Activated CD4-positive, alpha-beta memory T cell treated with anti-CD3 and anti-CD28 coated beads for 36 hours (primary cell): ENCODE data around the gene BCL2. TPM values are rescaled to one million over a fixed set of nuclear protein-coding genes. Genes with fewer than 3 reads are reported as not detected.

Experiments used
- CTCF ChIA-PET: fragments of 350-600 bp; sonication (Branson Sonifier 250); formaldehyde crosslinking; loops from one replicate; lab custom pipeline; 2021; ENCODE audit warnings: antibody characterized with exemption, inconsistent platforms; lab: Charles Lee
- POLR2A ChIA-PET: fragments of 350-600 bp; sonication (Branson Sonifier 250); formaldehyde crosslinking; loops from one replicate; lab custom pipeline; 2021; ENCODE audit warnings: antibody characterized with exemption; lab: Charles Lee
- DNase-seq: peaks from one replicate; pipeline ENCODE4 v3.0.0-alpha.2; 2020
- H3K27ac Mint-ChIP-seq: one replicate; pipeline ENCODE4 v1.8.0; 2021; ENCODE audit warnings: mixed read lengths
- H3K27me3 Mint-ChIP-seq: one replicate; pipeline ENCODE4 v1.8.0; 2021; ENCODE audit warnings: mixed read lengths
- H3K36me3 Mint-ChIP-seq: one replicate; pipeline ENCODE4 v1.8.0; 2021; ENCODE audit warnings: mixed read lengths
- H3K4me1 Mint-ChIP-seq: one replicate; pipeline ENCODE4 v1.8.0; 2021; ENCODE audit warnings: low read depth, mixed read lengths
- H3K4me3 Mint-ChIP-seq: one replicate; pipeline ENCODE4 v1.8.0; 2021; ENCODE audit warnings: mild to moderate bottlenecking, mixed read lengths
- H3K9me3 Mint-ChIP-seq: one replicate; pipeline ENCODE4 v1.8.0; 2021; ENCODE audit warnings: mixed read lengths
- intact Hi-C: fragments of 100-400 bp; cut with micrococcal nuclease; formaldehyde crosslinking; loops from one replicate; pipeline ENCODE4 v1.15.1; 2023
- total RNA-seq, 2 experiments: library from RNA; stranded (reverse); gene quantifications; one replicate each; pipeline ENCODE4 v1.2.3, GENCODE V29; 2021

The BCL2 gene
- total RNA-seq, 2 experiments from 2014 or later: 66.9 to 67.9 TPM

DNA sequence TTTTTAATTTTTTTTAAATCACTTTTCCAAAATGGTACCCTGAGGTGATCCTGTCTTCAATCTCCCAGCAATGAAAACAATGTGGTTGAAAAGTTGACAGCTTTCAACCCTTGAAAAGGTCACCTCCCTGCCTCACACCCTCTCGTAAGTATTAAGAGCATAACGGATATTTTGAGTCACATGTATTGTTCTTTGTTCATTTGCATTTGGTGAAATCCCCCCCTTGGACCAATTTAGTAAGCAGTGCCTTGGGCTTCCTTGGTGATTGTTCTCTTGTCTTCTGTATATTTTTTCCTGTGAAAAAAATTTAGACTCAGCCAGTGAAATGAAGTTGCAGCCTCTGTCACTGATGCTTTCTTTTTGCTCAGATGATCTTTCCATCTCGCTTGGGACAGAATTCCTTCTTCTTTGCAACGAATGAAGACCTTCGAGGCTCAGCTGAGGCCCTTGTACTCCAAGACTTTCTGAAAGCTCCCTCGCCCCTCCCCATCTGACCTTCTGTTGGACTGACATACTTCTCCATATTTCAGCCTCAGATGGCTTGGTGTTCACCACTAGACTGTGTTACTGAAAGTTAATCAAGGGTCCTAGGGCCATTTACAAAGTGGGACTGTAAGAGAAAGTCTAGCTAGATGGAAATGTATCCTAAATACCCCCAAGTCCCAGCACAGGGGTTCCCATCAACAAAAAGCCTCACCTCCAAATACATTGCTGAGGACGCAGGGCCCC lies 158.4 kb downstream of the BCL2 start:
- H3K9me3 Mint-ChIP-seq: no peaks in the 10 kb centered on the region
- H3K4me3 Mint-ChIP-seq: peak overlapping the region; percentile 78
- ChIA-PET CTCF (interaction anchor here (0.6 to 4.0 kb wide), 8 partner anchors 9 to 157 kb away, joined by 4 to 31 read pairs (median 8); partner anchors contain the start of gene BCL2), POLR2A (interaction anchor here (0.8 to 4.0 kb wide), 18 partner anchors 9 to 157 kb away, joined by 3 to 35 read pairs (median 6); partner anchors contain the start of gene BCL2)
- H3K27me3 Mint-ChIP-seq: no peaks in the 10 kb centered on the region
- peak; percentile 62 for DNase-seq
- H3K27ac Mint-ChIP-seq: peak overlapping the region; percentile 98
- intact Hi-C loops: loop anchor here (1.0 to 5.0 kb wide), 14 partner anchors 8 to 741 kb away; partner anchors contain the start of genes PHLPP1 and VPS4B
- peaks cover 94% of the 10 kb centered on the region for H3K4me1 Mint-ChIP-seq
- H3K36me3 Mint-ChIP-seq: peaks cover 10% of the 10 kb centered on the region

DNA sequence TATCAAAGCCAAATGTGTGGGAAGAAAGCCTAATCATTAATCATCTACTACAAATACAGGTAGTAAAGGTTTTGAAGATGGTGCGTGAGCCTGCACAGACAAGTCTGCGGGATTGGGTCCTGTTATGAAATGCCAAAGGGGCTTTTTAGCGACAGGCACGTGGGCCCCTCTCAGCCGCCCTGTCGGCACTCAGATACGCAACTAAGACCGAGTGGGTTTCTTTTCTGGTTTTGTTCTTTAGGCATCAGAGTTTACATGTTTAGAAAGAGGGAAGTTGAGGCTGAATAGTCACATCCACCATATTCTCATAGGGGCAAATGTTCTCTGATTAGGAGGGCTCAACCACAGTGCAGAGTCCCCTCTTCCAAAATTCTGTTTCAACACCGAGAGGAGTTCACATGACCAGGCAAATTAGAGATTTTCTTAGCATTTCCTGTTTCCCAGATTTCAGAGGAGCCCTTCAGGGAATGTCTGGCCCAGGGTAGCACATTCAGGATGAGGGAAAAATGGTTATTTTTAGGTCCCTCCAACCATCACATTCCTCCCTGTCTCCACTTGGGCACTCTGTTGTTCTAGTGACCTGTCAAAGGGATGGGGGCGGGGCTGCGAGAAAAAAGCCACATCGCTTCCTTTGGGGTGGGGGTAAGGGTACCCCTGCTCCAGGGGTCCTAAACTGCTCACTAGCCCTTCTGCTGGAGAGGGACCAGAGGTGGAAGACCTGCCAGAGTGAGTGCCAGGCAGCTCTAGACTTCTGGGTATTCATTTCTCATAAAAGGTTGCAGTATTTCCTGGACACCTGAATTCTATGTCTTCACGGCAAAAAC lies 159.2 kb downstream of the BCL2 start:
- Mint-ChIP-seq H3K36me3 (peaks cover 6% of the 10 kb centered on the region), H3K9me3 (no peaks in the 10 kb centered on the region), H3K4me3 (peak overlapping the region; percentile 78), H3K4me1 (peaks cover 97% of the 10 kb centered on the region), H3K27me3 (no peaks in the 10 kb centered on the region), H3K27ac (peak overlapping the region; percentile 98)
- ChIA-PET POLR2A (interaction anchor here (0.8 to 4.0 kb wide), 18 partner anchors 8 to 158 kb away, joined by 3 to 35 read pairs (median 6); partner anchors contain the start of gene BCL2), CTCF (interaction anchor here (1.0 to 11.7 kb wide), 6 partner anchors 8 to 158 kb away, joined by 3 to 101 read pairs (median 19); partner anchors contain the start of gene BCL2)
- DNase-seq: peak; percentile 72
- intact Hi-C loops: loop anchor here (1.0 to 5.0 kb wide), 5 partner anchors 54 to 634 kb away; partner anchors contain the start of gene PHLPP1

DNA sequence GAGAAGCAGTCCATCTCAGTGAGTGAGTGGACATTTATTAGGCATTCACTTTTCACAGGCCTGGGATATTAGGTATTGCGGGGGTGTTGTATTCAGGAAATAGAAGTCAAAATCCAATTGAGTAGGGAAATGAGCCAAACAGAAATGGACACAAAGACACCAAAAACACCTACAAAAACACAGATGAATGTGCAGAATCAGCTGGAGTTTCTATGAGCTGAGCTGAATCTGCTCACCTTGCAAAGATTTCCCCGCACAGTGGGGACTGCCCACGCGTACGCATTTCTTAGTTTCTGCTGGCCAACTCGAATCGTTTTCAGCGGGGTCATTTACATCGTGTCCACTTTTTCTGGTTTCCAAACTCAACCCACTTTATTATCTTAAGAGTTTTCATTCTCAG lies 160.0 kb downstream of the BCL2 start:
- DNase-seq: peak; percentile 77
- CTCF ChIA-PET: interaction anchor here (1.0 to 11.7 kb wide), 3 partner anchors 28 to 159 kb away, joined by 3 to 101 read pairs (median 3); partner anchors contain the start of gene BCL2
- Mint-ChIP-seq H3K4me1 (peaks cover 99% of the 10 kb centered on the region), H3K9me3 (no peaks in the 10 kb centered on the region), H3K27ac (peak overlapping the region; percentile 98), H3K27me3 (no peaks in the 10 kb centered on the region), H3K36me3 (peaks cover 5% of the 10 kb centered on the region), H3K4me3 (peak overlapping the region; percentile 78)
- POLR2A ChIA-PET: interaction anchor here (1.0 to 2.8 kb wide), 9 partner anchors 38 to 158 kb away, joined by 3 to 18 read pairs (median 3); no protein-coding TSS in a partner anchor
- intact Hi-C loops: loop anchor here (5.0 to 10.0 kb wide), 2 partner anchors 375 to 793 kb away; no protein-coding TSS in a partner anchor

DNA sequence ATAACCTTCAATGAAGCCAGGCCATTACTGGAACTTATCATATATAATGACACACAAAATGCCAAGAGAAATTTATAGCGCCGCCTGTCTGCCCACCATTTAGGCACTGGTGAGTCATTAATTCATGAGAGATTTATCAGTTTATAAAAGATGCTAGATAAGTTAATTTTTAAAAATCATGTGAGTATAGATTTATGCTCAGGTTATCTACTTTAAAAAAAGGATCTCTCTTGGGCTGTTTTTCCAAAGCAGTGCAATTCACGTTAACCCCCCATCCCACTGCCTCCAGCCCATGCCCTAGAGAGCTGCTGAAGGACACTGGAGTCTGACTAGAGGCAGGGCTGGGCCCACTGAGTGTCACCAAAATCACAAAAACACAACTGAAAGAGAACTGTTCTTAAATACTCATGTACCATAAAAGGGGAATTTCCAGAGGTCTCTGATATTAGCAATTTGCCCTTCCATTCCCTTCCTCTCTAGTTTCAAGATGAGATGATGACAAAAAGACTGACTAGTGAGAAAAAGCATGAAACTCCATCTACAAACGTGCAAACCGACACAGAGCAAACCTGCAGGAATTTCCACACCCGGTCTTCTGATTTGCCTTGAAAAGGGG lies 160.8 kb downstream of the BCL2 start:
- intact Hi-C loops: loop anchor here (5.0 to 10.0 kb wide), 2 partner anchors 374 to 794 kb away; no protein-coding TSS in a partner anchor
- Mint-ChIP-seq H3K9me3 (no peaks in the 10 kb centered on the region), H3K4me1 (peaks cover 99% of the 10 kb centered on the region), H3K27ac (peak overlapping the region; percentile 98), H3K27me3 (no peaks in the 10 kb centered on the region), H3K4me3 (peak overlapping the region; percentile 78), H3K36me3 (peaks cover 10% of the 10 kb centered on the region)
- ChIA-PET CTCF (interaction anchor here (0.6 to 11.7 kb wide), 12 partner anchors 15 to 160 kb away, joined by 3 to 101 read pairs (median 4); partner anchors contain the start of gene BCL2), POLR2A (interaction anchor here (0.6 to 2.8 kb wide), 13 partner anchors 22 to 161 kb away, joined by 3 to 18 read pairs (median 5); partner anchors contain the start of gene BCL2)
- DNase-seq: peak; percentile 71

DNA sequence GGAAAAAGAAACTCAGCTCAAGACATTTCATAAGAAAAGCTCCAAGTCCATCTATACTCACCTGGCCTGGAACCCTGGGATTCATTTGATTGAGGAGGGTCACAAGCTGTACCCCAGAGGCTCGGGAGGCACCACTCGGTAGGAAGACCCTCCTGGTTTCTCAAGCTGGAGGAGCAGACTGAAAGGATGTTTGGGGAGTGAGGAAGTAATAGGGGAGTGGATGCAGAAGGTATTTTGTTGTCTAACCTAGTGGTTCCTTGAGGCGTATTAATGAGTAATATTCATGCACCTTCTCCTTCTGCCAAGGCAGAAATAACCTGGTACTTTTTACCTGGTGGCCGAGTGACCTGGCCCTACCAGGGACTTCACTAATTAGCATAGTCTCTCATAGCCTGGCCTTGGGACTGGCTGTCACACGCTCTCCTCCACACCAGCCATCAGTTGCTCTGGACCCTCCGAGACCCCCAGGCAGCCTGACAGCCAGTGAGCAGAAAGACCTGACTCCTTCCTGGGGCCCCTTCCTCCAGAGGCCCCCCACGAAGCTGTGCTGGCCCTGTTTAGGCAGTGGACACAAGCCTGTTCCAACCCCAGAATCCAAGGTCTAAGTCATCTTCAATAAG lies 161.4 kb downstream of the BCL2 start:
- ChIA-PET CTCF (interaction anchor here (0.6 to 11.7 kb wide), 15 partner anchors 14 to 160 kb away, joined by 3 to 101 read pairs (median 4); partner anchors contain the start of gene BCL2), POLR2A (interaction anchor here (0.6 to 2.8 kb wide), 11 partner anchors 23 to 161 kb away, joined by 3 to 18 read pairs (median 5); partner anchors contain the start of gene BCL2)
- H3K27me3 Mint-ChIP-seq: no peaks in the 10 kb centered on the region
- peak overlapping the region; percentile 98 for H3K27ac Mint-ChIP-seq
- DNase-seq: no peak
- peaks cover 99% of the 10 kb centered on the region for H3K4me1 Mint-ChIP-seq
- intact Hi-C loops: loop anchor here (5.0 to 10.0 kb wide), 2 partner anchors 373 to 794 kb away; no protein-coding TSS in a partner anchor
- H3K4me3 Mint-ChIP-seq: peak overlapping the region; percentile 78
- H3K9me3 Mint-ChIP-seq: no peaks in the 10 kb centered on the region
- H3K36me3 Mint-ChIP-seq: peaks cover 10% of the 10 kb centered on the region

DNA sequence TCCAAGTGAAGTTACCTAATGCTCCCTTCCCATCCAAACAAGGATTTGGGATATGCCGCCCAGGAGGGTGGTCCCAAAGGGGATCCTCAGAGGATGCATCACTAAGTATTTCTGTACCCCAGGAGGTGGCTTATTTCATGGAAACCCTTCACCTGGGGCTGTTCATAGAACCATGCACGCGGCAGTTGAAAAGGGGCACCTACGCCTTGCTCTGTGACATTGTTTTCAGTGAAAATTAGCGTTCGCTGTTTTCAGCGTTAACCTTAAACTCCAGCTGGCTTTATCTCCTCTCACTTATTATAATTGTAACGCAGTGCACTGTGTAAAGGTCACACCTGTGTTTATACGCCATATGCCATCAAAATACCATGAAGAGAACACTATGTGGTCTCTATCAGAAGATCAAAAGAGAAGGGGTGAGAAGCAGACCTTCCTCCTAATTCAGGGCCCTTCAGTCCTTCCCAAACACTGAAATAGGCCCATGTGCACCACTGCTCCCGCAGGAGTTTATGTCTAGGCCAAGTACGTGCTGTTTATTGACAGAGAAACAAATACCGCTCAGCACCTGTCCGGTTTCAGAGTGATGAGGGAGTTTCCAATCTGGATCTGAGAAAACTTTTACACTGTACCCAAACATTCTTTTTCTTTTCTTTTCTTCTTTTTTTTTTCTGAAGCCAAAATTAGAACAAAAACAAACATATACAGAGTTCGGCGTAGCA lies 162.1 kb downstream of the BCL2 start:
- Mint-ChIP-seq H3K27ac (peak overlapping the region; percentile 98), H3K27me3 (no peaks in the 10 kb centered on the region), H3K4me3 (peak overlapping the region; percentile 78), H3K4me1 (peaks cover 99% of the 10 kb centered on the region), H3K9me3 (no peaks in the 10 kb centered on the region), H3K36me3 (peaks cover 10% of the 10 kb centered on the region)
- ChIA-PET POLR2A (interaction anchor here (1.0 to 2.8 kb wide), 7 partner anchors 24 to 160 kb away, joined by 4 to 18 read pairs (median 8); no protein-coding TSS in a partner anchor), CTCF (interaction anchor here (1.0 to 11.7 kb wide), 11 partner anchors 13 to 161 kb away, joined by 3 to 101 read pairs (median 4); partner anchors contain the start of gene BCL2)
- intact Hi-C loops: loop anchor here (5.0 to 10.0 kb wide), 2 partner anchors 373 to 795 kb away; no protein-coding TSS in a partner anchor
- peak; percentile 32 for DNase-seq

DNA sequence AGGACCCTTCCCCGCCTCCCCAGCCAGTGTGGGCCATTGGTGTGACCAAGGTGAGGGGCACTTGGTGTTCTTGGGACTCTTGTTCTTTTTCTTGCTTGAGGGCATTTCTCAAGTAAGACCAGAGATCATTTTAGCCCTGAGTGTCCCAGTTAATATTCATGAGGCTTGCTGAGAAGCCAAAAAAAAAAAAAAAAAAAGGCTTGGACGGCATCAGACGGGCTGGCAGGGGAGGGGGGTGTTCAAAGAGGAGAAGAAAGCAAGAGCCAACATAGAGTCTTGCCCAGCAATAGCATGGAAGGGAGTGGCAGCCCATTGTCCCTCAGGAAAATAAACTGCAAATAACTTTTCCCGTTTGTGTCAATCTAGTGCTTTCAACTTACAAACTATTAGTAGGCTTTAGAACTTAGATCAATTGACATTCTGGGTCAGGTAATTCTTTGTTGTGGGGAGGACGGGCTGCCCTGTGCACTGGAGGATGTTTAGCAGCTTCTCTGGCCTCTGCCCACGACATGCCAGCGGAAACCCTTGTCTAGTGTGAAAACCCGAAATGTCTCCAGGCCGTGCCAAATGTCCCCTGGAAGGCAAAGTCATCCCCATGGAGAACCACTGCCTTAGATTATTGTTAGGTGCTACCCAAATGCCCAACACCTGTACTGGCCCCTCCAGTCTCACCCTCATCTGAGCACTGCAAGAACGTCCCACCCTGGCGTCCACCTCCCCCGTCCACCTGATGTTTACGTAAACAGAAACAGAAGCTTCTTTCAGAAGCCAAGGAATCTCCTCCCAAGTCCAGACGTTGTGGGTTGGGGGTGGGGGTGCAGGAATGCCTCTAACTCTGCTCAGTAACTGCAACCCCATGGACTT lies 163.4 kb downstream of the BCL2 start:
- ChIA-PET POLR2A (interaction anchor here (1.2 to 3.2 kb wide), 8 partner anchors 41 to 167 kb away, joined by 4 to 14 read pairs (median 6); no protein-coding TSS in a partner anchor), CTCF (interaction anchor here (1.0 to 11.7 kb wide), 15 partner anchors 13 to 162 kb away, joined by 3 to 101 read pairs (median 5); partner anchors contain the start of gene BCL2)
- Mint-ChIP-seq H3K27me3 (no peaks in the 10 kb centered on the region), H3K4me1 (peaks cover 98% of the 10 kb centered on the region), H3K9me3 (no peaks in the 10 kb centered on the region), H3K36me3 (peaks cover 10% of the 10 kb centered on the region), H3K27ac (peak overlapping the region; percentile 98), H3K4me3 (peak overlapping the region; percentile 78)
- DNase-seq: no peak
- intact Hi-C loops: loop anchor here (1.0 to 10.0 kb wide), 6 partner anchors 18 to 796 kb away; no protein-coding TSS in a partner anchor

DNA sequence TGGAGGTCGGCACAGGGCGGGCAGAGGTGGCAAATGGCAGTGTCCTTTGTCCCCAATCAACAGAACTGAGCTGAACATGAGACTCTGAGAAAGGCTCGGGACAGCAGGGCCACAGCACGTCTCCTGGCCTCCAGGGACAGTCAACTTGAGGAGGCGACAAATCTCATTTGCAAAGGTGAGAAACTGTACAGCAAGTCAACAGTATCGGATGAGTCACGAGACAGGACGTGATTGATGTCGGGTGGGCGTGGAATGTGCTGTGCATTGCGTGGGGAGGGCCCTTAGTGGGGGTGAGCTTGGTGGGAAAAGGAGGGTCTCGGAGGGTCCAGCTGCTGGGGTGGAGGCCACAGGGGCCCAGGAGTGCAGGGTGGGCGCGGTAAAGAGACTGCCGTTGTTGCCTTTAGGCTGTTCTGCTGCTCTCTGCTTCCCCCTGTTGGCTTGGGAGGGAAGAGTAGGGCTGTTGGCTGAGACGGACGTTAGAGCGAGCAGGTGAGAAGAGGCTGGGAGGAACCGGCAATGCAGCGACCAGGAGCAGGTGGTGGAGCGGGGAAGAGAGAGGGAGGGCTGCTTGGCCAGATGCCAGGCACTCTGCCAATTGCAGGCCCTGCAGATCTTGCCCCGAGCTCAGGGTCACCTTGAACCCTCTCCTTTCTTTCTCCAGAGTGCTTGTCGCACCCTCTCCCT lies 164.3 kb downstream of the BCL2 start:
- intact Hi-C loops: loop anchor here (1.0 to 10.0 kb wide), 6 partner anchors 17 to 797 kb away; no protein-coding TSS in a partner anchor
- Mint-ChIP-seq H3K4me3 (peak overlapping the region; percentile 78), H3K27ac (peak overlapping the region; percentile 98), H3K36me3 (peaks cover 11% of the 10 kb centered on the region), H3K27me3 (no peaks in the 10 kb centered on the region), H3K9me3 (no peaks in the 10 kb centered on the region), H3K4me1 (peaks cover 98% of the 10 kb centered on the region)
- peak; percentile 91 for DNase-seq
- ChIA-PET POLR2A (interaction anchor here (0.9 to 3.6 kb wide), 13 partner anchors 13 to 167 kb away, joined by 3 to 36 read pairs (median 7); partner anchors contain the start of gene BCL2), CTCF (interaction anchor here (0.8 to 11.7 kb wide), 20 partner anchors 12 to 163 kb away, joined by 3 to 101 read pairs (median 5); partner anchors contain the start of gene BCL2)
